Astrocyte (in vitro differentiated cells and primary cell): ENCODE data around the gene SRPK1.

Source experiments
- CTCF ChIP-seq: IDR thresholded peaks from 2 replicates; pipeline ENCODE4 v1.5.1; 2011; ENCODE audit warnings: low read depth, mild to moderate bottlenecking, inconsistent platforms, low read length, moderate library complexity; ENCODE audit not compliant: insufficient read depth
- EZH2 ChIP-seq: IDR thresholded peaks from 2 replicates; pipeline ENCODE4 v1.6.1; 2012; ENCODE audit warnings: mild to moderate bottlenecking, low read length, inconsistent platforms; ENCODE audit not compliant: insufficient read depth

DNA sequence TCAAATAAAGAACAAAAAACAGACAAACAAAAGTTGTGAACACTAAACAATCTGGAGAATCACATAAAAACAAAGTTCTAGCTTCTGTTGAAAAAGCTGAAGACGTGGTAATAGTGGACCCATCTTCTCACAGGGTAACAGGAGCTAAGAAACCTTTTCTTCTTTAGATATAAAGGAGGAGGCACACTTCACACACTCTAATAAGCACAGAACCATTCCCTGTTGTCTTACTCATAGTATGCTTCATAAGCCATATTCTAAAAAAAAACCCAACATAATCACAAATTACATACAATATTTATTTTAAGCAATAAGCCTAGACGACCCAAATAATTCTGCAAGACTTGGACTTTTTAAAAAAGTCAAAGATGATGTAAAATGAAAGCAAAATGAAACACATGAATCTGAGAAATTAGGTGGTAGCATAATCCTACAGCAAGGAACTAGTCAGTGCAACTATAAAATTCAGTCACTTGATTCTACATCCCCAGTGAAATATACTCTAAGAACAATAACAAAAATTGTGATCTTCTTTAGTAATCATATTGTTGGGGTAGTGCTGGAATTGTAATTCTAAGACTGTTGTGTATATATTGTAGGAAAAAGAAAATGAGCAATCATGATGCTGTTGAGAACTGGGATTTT is 15.6 kb downstream of the SRPK1 start:
- TF ChIP-seq CTCF: no peak
- TF ChIP-seq EZH2: no peak
